Stimulated activated CD8-positive, alpha-beta memory T cell treated with anti-CD3 and anti-CD28 coated beads, Interleukin-7, amount 100 ng/mL, for 48 hours (primary cell): Measurements from ENCODE around the gene SLC6A18.

Experiments used
- DNase-seq, 2 donors: peaks; one replicate each; pipeline ENCODE4 v3.0.0-alpha.2; 2020; ENCODE audit warnings: low read depth in 1 of 2; ENCODE audit errors: extremely low read depth in 1 of 2

The SLC6A18 gene

DNA sequence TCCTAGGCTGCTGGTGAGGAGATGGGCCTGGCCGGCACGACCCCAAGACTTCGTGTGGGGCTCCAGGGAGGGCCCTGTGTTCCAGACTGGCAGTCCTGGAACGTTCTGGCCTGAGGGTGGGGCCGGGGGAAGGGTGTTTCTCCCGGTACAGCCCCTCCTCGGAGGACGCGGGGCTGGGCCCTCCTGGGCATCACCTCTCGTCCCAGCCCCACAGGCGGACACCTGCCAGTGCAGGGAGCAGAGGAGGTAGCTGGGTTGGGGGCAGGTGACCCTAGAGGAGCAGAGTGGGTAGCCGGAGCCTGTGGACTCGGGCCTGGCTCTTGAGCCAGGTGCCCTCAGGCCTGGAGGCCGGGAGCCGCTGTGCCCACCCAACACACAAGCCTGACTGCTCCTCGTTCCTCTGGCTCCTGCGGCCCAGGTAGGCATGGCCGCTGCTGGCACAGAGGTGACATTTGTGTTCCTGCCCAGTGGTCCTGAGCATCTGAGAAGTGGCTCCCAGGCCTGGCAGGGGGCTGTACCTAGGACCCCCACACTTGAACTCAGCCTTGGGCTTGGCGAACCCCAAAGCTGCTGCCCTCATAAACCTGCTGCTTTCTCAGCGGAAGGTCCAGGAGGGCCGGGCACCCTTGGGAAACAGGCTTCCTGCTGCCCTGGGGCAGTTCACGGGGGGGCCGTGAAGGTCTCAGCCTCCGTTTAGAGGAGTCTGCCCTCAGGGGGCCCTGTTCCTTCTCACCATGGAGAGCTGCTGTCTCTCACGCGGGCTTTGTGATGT, 23.0 kb upstream of the SLC6A18 start:
- no peak for DNase-seq

DNA sequence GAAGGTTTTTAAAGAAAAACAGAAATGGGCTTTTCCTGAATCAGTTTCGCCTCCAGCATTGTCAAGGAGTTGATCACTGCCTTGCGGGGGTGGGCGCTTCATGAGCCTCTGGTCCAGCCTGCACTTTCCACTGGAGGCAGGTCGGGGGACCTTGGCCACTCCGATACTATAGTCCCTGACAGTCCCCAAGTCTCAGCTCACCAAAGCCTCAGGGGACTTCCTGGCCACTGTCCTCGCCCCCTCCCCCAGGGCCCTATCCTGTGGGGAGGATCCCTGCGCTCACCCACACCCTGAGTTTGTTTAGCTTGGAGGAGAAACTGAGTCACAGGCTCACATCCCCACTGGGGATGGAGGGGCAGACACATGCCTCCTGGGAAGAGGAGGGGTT, 22.4 kb upstream of the SLC6A18 start:
- no peak for DNase-seq

DNA sequence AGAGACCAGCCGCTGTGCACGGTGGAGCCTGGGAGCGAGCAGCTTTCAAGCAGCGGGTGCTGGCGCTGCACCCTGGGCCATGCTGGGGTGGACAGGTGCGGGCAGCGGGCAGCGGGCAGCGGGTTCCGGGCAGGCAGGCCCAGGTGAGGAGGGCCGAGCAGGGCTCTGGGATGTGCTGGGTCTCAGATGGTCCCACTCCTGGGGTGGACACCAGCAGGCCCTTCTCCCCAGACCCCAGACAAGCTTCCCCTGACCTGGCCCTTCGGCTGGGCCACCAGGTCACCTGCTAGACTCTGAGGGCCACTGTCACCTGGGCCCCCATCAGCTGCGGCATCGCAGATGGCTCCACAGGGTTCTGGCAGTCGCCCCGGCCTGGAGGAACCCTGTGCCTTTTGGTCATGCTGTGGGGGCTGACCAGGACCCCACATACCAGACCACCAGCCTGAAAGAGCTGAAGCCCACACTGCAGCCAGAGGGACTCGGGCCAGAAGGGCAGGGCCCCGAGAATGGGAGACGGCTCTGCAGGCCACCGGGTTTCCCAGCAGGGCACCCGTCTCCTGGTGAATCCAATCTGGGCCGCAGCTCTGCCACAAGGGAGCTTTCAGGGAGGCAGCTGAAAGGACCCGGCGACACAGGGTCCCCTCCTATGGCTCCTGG, 21.7 kb upstream of the SLC6A18 start:
- no peak for DNase-seq

DNA sequence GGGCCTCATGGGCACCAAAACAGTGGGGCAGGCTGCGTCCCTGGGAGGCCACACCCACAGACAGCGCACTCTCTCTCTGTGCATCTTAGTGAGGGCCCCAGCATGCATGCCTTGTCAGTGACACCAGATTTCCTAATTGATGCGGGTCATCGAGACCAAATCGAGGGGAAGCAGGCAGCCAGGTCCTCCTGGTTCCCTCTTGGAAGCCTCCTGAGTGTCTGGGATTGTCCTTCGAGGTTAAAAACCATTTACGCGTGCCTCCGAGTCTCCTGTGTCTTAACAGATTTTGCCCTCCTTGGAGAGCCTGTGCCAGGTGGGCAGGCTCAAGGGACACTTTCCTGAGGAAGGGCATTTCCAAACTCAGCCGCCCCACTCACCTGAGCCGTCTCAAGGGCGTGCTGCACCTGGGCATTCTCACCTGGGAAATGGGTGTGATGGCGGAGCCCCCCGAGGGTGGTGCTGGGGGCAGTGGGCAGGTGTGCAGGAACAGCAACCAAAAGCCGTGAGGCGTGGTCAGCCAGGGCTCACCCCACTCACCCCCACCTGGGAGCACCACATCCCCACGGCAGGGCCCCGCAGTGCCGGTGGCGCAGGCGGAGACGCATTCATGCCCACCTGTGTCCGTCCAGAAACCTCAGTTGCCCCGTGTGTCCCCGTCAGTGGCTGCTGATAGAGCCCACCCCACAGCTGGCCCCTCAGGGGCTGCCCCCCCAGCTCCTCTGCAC, 21.1 kb upstream of the SLC6A18 start:
- no peak for DNase-seq

DNA sequence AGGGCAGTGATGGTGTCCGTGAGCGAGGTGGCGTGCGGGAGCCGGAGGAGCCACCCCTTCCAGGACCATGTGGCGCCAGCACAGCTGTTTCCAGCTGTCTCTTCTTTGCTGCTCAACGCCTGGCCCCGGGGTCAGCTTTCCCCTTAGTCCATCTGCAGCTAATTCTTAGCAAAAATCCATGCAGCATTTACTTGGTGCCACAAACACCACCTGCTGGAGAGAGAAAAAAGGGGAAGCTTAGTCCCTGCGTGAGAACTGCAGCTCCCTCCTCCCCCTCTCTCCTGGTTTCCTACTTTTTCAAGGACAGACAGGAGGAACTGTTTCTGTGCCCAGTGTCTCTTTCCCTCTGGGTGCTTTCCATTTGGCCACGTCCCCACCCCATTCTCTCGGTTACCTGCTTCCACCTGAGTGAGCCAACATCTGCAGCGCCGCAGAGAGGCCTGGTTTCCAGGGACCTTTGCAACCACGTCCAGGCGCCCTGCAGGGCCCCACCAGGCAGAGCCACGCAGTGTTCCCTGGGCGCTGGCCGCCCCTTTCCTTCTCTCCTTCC, 20.4 kb upstream of the SLC6A18 start:
- no peak for DNase-seq

DNA sequence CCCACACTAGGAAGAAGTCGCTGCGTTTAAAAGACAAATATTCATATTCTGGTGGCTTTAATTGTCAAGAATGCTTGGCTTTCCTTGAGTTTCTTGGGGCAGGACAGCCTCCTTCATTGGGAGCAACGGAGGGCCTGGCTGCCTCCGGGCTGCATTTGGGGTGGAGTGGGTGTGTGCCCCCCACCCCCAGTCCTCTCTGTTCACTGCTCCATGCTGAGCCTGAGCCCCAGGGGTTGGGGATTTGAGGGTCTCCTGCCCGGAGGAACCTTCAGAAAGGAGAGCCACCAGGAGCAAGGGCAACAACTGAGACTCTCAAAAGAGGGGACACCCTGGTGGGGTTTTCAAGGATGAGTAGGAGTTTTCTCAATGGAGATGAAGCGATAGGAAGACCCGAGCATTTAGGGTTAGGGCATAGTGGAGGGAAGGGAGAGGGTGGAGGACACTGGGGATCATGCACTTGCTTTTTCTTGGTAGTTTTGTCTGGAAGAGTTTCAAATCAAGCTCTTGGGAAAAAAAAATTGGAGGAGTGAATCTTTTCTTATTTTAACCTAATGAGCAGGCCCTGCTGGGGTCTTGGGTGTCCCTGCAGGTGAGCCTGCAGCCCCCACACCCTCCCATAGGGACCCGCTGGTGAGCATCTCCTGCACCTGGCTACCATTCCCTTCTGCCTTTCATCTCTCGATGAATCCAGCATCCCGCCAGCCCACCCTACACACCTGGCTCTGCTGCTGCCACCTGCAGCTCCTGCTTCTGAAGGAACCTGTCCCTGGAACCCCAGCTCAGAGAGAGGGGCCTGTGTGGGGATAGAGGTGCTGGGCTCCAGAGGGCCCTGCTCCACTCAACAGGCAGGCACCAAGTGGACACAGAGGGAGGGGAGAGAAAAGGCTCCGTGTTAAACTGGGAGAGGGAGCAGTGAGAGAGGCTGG, 19.7 kb upstream of the SLC6A18 start:
- no peak for DNase-seq

DNA sequence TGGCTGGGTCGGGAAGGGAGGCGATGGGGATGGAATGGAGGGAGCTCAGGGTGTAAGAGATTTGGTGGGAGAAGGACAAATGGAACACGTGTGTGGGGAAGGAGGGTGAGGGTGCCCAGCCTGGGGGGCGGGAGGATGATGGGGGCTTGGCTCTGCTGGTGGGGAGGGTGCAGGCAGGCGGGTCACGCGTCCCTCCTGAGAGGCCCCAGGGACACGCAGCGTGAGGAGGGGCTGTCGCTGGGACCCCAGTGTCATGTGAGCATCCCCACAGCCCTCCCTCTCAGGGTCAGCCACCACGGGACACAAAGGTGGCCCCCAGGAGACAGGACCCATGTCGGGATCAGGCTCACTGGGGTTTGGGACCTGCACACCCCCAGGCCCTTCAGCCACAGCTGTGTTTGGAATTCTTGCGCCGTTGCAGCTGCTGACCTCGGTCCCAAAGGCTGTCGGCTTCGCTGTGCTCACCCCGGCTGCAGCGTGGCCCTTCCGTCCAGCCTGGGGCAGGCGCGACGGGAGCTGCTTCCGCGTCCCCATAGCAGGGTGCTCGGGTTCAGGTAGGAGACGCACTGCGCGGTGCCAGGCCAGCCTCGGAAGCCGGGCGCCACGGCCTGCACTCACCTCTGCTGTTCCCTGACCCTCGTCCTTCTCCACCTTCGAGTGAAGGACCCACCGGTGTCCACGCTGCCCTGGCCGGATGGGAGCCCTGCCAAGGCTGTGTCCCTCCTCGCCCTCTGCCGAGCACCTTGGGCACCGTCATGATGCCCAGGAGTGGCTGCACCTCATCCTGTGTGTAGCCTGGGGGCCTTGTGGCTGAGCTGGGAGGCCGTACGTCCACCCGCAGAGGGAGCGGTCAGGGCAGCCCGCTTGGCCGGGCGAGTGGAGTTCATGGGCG, 18.4 kb upstream of the SLC6A18 start:
- no peak for DNase-seq

DNA sequence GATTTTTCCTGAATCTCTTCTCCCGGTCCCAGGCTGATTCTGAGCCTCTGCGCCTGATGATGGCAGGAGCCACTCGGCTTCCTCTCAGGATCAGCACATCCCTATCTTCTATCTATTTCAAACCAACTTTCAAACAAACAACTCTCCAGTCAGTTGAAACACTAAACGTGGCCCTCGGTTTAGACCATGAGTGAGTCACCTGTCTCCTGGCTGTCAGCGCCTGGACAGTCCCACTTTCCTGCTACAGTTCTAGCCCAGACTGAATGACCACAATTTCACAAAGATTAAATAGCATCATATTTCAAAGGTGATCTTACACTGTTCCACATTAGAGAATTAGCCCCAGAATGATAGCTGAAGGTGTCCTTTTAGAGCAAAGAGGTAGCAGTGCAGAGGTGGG, 17.6 kb upstream of the SLC6A18 start:
- DNase-seq, result no peak

DNA sequence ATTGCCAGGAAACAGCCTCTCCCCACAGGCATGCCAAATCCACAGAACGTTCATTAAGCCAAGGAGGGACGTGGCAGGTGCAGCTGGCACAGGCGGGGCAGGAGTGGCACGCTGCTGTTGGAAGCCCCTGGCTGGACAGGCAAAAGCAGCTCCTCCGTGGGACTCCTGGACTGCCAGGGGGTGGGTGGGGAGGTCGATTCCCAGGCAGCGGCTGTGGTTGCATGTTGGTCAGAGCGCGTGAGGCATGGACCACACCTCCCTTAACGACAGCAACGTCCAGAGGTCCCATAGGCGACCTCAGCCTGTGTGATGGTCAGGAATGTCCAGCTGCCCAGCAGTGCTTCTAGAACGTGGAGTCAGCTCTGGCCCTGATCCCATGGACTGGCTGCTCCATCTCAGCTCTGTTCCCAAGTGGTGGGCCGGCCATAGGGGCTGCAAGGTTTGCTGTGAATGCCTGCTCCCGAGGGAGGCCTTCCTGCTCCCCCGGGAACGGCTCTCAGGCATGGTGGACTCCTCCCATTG, 16.9 kb upstream of the SLC6A18 start:
- no peak for DNase-seq

DNA sequence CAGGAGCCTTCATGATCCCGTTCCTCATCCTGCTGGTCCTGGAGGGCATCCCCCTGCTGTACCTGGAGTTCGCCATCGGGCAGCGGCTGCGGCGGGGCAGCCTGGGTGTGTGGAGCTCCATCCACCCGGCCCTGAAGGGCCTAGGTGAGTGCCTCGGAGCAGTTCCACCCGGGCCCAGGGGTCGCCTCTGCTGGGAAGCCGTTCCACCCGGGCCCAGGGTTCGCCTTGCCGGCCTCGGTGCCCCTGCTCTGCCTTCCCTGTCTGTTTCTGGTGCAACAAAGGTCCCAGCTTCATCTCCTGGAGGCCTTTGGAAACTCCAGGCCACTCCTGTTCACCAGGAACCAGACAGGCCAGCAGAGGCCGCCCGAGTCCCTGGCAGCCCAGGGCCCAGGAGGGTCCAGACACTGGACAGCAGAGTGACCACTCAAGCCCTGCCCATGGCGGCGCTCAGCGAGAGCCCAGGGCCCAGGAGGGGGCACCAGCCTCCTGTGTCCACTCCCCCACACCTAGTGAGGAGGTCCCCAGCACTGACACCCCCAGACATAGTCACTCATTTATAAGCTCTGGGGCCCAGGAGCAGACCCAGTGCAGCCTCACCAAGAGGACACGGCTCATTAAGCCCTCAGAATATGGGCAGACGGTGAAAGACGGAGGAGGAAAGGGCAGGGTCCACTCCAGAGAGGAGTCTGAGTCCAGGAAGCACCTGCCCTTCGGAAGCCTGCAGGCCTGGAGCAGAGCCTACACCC, 16.3 kb upstream of the SLC6A18 start:
- DNase-seq, result no peak

DNA sequence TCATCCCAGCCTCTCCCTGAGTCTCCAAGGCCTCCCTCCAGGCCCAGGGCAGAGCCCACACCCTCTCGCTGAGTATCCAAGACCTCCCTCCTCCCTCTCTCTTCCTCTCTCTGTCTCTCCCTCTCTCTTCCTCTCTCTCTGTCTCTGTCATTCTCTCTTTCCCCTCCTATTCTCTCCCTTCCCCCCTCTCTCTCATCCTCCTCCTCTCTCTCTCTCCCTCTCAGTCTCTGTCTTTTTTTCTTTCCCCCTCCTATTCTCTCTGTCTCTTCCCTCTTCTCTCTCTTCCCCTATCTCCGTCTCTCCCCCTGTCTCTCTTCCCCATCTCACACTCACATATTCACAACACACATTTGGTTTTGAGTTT, 15.7 kb upstream of the SLC6A18 start:
- no peak for DNase-seq

DNA sequence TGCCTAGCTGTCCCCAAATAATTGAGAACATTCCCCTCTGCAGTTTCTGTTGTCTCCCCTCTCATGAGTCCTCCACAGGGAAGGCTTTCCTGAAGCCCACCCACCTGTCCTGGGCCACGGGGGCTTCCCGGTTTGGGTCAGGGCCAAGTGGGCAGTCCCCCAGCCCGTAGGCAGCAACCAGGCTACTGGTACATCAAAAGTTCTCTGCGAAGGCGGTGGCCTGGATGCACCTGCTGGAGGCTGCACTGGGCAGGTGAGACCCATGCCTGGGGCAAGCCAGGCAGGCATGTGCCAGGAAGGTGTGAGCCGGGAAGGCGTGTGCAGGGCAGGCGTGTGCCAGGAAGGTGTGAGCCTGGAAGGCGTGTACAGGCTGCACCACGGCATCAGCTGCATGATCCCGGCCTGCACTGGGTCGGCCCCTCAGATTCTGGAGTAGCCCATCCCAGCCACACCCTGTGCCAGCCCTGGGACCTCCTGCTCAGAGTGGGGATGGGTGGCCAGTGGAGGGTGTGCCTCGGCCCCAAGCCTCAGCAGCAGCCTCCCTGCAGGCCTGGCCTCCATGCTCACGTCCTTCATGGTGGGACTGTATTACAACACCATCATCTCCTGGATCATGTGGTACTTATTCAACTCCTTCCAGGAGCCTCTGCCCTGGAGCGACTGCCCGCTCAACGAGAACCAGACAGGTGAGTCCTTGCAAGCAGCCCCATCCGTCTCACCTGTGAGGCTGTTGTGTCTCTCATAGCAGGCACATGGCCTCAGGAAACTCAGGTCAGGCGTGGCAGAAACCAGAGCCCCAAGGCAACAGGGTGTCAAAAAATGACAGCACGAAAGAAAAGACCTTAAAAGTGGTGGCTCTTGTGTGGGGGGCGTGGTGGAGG, 15.0 kb upstream of the SLC6A18 start:
- no peak for DNase-seq

DNA sequence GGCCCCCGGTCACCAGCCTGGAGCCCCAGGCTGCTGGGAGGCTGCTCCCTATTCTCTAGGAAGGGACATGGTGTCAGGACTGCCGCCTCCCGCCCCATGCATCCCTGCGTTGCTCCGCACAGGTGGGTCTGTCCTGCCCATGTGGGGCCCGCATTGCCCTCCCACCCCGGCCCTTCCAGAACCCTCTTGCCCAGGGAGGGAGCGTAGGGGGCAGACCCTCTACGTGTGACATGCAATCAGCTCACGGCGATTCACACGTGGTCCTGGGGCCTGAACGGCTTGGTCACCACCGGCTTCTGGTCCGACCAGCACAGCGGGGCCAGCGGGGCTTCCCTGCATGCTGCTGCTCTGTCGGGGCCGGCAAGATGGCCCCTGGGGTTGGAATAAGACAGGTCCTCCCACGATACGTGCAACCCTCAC, 14.3 kb upstream of the SLC6A18 start:
- DNase-seq, result no peak

DNA sequence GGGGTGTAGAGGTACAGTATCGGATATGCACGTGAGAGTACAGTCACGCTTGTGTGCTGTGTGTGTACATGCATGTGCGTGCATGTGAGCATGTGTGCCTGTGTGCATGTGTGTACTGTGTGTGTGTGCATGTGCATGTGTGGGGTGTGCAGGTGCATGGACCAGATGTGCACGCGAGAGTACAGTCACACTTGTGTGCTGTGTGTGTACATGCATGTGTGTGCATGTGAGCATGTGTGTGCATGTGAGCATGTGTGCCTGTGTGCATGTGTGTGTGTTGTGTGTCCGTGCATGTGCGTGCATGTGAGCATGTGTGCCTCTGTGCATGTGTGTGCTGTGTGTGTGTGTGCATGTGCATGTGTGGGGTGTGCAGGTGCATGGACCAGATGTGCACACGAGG, 13.5 kb upstream of the SLC6A18 start:
- DNase-seq, result no peak

DNA sequence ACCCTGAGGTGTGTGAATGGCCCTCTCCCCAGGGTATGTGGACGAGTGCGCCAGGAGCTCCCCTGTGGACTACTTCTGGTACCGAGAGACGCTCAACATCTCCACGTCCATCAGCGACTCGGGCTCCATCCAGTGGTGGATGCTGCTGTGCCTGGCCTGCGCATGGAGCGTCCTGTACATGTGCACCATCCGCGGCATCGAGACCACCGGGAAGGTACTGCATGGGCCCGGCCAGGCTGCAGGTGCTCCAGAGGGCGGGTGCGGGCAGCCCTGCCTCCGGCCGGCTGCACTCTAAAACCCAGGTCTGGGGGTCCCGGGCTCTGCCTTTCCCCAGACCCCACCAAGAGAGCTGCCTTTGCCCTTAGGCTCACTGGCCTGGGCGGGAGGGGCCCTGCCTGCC, 12.9 kb upstream of the SLC6A18 start:
- DNase-seq, result no peak

DNA sequence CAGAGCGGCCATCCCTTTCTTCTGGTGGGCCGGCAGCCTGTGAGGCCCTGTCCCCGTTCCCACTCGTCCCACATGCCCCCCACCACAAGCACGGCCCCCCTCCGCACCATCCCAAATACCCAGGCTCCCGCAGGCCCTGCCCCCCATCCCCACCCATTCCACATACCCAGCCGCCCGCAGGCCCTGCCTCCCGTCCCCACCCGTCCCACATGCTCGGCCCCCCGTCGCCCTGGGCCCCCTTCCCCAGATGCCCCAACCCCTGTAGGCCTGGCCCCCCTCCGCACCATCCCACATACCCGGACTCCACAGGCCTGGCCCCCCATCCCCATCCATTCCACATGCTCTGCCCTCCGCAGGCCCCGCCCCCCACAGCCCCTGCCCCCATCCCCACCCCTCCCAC, 12.3 kb upstream of the SLC6A18 start:
- no peak for DNase-seq

DNA sequence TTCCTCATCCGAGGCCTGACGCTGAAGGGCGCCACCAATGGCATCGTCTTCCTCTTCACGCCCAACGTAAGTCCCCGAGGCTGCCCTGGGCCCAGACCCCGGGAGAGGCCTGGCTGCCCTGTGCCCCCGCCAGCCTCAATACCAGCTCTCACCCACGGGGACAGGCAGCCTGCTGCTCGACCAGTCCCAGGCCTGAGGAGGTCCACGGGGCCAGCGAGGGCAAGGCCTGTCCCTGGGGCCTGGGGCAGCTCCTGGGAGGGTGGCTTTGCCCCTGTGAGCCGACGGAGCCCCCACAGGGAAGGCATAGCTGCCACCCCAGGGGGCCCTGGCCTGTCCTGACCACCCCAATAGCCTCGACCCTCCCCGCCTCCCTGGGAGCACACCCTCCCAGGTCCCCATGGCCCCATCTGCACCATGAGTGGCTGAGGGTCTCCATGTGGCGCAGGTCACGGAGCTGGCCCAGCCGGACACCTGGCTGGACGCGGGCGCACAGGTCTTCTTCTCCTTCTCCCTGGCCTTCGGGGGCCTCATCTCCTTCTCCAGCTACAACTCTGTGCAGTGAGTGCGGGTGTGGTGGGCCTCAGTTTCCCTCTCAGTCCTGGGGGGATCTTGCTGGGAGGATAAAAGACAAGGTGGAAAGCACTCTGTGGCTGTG, 11.5 kb upstream of the SLC6A18 start:
- DNase-seq, result no peak
